Measurements from ENCODE around the gene KNTC1.
A peak's percentile ranks its signal among the peaks of the same experiment; 100 is the strongest.
"Not testable (repeated sequence)": the region's sequence is repeated elsewhere in the genome, so short reads cannot be mapped to it uniquely, and the experiment has no call there.

Gene KNTC1

DNA sequence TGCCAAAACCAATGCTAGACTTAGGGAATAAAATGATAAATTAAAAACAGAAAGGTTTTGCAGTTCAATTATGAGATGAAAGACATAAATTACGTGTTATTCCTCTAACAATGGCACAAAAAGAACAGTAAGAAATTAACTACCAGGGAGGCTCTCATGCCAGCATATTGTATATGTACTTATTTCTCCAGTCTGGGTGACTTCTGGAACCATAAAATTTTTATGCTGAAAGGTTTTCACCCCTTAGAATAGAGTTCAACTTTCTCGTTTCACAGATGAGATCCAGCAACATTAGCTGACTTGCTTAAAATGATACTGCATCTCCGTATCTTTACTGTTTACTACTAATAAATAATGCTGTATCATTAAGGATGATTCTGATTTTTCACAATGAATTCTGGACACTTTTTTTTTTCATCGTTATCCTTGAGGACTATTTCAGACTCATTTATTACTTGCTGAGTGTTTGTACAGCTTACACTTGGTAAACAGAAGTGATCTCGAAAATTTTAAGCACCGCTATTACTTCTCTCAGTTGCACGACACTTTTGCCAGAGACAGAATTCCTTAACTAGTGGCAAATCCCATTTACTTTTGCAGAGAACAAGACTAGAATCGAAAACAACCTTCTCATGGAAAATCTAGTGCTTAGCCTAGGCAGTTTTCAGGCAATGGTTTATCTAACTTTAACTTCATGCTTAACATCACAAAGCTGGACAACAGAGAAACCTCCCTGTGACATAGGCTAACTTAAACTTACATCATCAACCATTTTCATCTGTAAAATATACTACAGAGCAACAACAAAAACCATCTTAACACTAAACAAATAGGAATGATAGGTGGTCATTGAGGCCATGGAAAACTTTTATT, 3.0 kb upstream of the KNTC1 start:
- peaks cover 10% of the 10 kb centered on the region for H3K36me3 Mint-ChIP-seq
- peaks cover 35% of the 10 kb centered on the region for H3K4me1 Mint-ChIP-seq
- no peak overlapping the region for H3K27ac Mint-ChIP-seq
- ATAC-seq, result no peak
- H3K4me3 Mint-ChIP-seq, result no peak overlapping the region
- DNase-seq (ENCODE audit: low spot score in 2 of 2), result no peak
- no peaks in the 10 kb centered on the region for H3K9me3 Mint-ChIP-seq

DNA sequence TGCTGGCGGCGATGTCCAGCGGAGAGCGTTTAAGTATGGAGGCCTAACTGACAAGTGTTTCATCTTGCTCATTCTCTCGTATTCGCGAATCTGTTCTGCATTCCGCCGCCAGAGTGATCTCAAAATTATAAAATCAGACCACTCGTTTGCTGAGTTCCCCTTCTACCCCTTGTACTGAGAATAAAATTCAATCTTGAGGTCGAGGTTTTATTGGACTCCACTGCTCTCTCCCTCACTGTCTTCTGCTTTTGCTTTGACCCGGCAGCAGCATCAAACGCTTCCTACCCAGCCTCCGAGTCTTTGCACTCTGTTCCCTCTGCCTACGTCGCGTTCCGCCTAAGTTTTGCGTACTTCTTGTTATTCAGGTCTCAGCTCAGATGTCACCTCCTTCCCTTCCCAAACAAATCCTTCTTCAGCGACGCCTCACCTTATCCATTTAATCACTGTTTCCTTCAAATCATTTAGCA, 462 bp downstream of the KNTC1 start:
- no peak for DNase-seq (ENCODE audit: low spot score in 2 of 2)
- Mint-ChIP-seq H3K27ac (no peak overlapping the region), H3K4me1 (peaks cover 16% of the 10 kb centered on the region), H3K9me3 (no peaks in the 10 kb centered on the region), H3K4me3 (no peak overlapping the region), H3K36me3 (peaks cover 44% of the 10 kb centered on the region)
- no peak for ATAC-seq

DNA sequence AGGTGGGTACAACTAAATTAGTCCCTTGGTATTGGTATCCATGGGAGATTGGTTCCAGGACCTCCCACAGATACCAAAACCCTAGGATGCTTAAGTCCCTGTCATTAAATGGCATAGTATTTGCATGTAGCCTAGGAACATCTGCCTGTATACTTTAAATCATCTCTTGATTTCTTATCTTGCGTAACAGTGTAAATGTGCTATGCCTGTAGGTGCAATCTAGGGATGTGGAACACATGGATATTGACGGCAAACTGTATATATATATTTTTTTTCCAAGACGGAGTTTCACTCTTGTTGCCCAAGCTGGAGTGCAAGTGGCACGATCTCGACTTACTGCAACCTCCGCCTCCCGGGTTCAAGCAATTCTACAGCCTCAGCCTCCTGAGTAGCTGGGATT, 1.5 kb downstream of the KNTC1 start:
- H3K36me3 Mint-ChIP-seq, result peaks cover 55% of the 10 kb centered on the region
- no peak overlapping the region for H3K4me3 Mint-ChIP-seq
- no peaks in the 10 kb centered on the region for H3K9me3 Mint-ChIP-seq
- peaks cover 9% of the 10 kb centered on the region for H3K4me1 Mint-ChIP-seq
- ATAC-seq (no peak), DNase-seq (ENCODE audit: low spot score in 2 of 2) (no peak)
- H3K27ac Mint-ChIP-seq, result no peak overlapping the region

DNA sequence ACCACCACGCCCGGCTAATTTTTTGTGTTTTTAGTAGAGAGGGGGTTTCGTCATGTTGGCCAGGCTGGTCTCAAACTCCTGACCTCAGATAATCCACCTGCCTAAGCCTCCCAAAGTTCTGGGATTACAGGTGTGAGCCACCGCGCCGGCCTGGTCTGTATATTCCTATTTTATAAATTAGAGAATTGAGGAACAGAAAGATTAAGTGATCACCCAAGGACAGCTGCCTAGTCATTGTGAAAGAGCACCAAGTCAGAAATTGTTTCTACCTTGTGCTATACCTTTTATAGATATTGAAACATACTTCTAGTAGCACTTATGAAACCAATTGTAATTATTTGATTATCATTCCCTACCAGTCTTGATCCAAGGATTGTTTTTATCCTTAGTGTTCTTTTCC, 1.9 kb downstream of the KNTC1 start:
- H3K4me3 Mint-ChIP-seq, result no peak overlapping the region
- no peak for DNase-seq (ENCODE audit: low spot score in 2 of 2)
- H3K27ac Mint-ChIP-seq, result no peak overlapping the region
- ATAC-seq, result no peak
- H3K9me3 Mint-ChIP-seq, result no peaks in the 10 kb centered on the region
- peaks cover 5% of the 10 kb centered on the region for H3K4me1 Mint-ChIP-seq
- peaks cover 59% of the 10 kb centered on the region for H3K36me3 Mint-ChIP-seq

DNA sequence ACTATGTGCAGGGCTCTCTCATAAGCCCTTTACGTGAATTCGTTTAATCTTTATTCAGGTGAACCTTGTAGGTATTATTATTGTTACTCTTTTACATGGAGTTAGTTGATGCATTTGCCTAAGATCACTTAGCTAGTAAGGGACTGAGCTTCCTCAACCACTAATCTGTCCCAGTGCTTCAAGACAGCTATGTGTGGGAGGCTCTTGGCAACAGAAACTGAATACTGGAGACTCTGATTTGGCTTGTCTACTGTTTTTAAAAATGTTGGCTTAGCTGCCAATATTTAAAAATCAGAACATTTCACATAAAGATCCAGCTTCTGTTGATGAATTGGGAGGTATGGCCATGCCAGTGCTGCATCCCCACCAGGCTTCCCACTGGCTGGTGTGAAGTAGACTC, 6.8 kb downstream of the KNTC1 start:
- Mint-ChIP-seq H3K27ac (no peak overlapping the region), H3K4me1 (no peaks in the 10 kb centered on the region), H3K4me3 (no peak overlapping the region), H3K36me3 (peaks cover 100% of the 10 kb centered on the region), H3K9me3 (no peaks in the 10 kb centered on the region)
- no peak for DNase-seq (ENCODE audit: low spot score in 2 of 2)
- ATAC-seq, result no peak

DNA sequence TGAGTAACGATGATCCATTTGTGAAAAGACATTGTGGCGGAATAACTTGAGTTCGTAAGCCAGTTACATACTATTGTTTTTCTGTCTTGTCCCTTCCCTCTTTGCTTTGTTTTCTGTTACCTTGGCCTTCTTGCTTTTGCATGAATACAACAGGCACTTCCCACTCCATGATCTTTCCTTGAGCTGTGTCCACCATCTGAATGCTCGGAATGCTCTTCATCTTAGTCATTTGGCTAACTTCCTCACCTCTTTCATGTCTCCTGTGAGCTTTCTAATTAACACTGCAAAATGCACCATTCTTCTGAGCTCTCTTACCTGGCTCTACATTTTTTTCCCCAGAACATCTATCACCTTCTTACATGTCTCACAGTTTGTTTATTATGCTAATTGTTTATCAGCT, 10.0 kb downstream of the KNTC1 start:
- H3K9me3 Mint-ChIP-seq, result no peaks in the 10 kb centered on the region
- ATAC-seq, result no peak
- no peak overlapping the region for H3K27ac Mint-ChIP-seq
- peaks cover 100% of the 10 kb centered on the region for H3K36me3 Mint-ChIP-seq
- H3K4me3 Mint-ChIP-seq, result no peak overlapping the region
- DNase-seq (ENCODE audit: low spot score in 2 of 2), result no peak
- no peaks in the 10 kb centered on the region for H3K4me1 Mint-ChIP-seq

DNA sequence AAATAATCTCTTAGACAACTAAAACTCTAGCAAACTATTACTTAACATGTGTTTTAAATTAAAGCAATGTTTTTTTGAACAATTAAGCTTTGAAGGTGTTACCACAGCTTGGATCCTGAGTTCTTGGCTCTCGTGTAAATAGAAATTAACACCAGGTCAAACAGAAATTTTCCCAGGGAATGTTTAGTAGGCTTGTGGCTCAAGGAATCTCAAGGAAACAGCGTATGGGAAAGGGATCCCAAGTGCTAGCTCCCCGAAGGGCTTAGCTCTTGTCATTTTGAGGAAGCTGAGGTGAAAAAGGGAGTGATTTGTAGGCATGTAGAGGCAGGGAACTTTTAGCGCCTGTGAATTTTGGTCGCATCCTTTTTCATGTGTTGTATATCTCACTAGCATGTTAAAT, 11.4 kb downstream of the KNTC1 start:
- Mint-ChIP-seq H3K36me3 (peaks cover 100% of the 10 kb centered on the region), H3K27ac (no peak overlapping the region), H3K9me3 (no peaks in the 10 kb centered on the region), H3K4me1 (no peaks in the 10 kb centered on the region), H3K4me3 (no peak overlapping the region)
- no peak for ATAC-seq
- DNase-seq (ENCODE audit: low spot score in 2 of 2), result no peak

DNA sequence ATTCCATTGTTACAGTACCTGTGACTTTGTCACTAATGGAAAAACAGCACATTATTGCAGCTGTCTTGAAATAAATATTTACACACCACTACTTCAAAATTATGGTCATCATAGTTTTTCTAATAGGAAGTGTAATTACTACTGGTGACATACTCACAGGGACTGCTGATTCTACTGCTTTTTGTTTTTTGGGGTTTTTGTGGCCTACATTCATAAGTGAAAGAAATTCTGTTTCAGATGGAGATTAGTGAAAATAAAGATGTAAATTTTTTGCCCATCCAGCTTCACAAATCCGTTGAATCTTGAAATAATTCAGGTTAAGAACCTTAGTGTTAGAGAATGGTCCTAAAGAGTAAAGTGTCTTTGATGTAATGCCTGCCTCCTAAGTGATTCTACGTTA, 17.5 kb downstream of the KNTC1 start:
- ATAC-seq (no peak), DNase-seq (ENCODE audit: low spot score in 2 of 2) (no peak)
- no peak overlapping the region for H3K27ac Mint-ChIP-seq
- H3K9me3 Mint-ChIP-seq, result no peaks in the 10 kb centered on the region
- H3K4me3 Mint-ChIP-seq, result no peak overlapping the region
- peaks cover 100% of the 10 kb centered on the region for H3K36me3 Mint-ChIP-seq
- H3K4me1 Mint-ChIP-seq, result no peaks in the 10 kb centered on the region

DNA sequence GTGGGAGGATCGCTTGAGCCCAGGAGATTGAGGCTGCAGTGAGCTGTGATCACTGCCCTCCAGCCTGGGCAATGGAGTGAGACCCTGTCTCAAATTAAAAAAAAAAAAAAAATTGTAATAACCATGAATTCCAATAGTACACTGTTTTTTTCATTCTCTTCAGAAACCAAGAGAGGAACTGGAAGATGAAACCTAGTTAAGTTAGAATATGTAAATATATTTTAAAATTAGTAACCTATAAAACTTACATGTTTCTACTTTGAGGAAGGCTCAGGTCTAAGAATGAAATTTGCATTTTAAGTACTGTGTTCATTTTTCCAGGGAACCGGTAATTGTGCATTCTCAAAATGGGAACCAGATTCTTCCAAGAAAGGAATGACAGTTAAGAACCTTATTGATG, 18.8 kb downstream of the KNTC1 start:
- DNase-seq (ENCODE audit: low spot score in 2 of 2), result no peak
- H3K9me3 Mint-ChIP-seq, result no peaks in the 10 kb centered on the region
- no peak overlapping the region for H3K4me3 Mint-ChIP-seq
- ATAC-seq, result no peak
- H3K4me1 Mint-ChIP-seq, result no peaks in the 10 kb centered on the region
- peaks cover 100% of the 10 kb centered on the region for H3K36me3 Mint-ChIP-seq
- H3K27ac Mint-ChIP-seq, result no peak overlapping the region

DNA sequence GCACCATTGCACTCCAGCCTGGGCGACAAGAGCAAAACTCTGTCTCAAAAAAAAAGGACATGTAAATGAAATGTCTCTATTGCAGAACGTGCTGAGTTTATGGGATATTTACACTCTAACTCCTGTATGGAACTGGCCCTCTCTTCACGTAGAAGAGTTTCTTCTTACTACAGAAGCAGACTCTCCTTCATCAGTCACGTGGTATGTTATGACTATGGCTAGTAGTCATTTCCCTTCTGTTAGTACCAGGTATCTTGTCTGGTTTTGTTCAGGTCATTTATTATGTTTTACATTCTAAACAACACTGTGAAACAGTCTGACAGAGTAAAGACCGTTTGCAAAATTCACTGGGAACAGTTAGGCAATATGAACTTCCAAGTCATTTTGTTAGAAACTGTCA, 20.3 kb downstream of the KNTC1 start:
- no peak for ATAC-seq
- no peak for DNase-seq (ENCODE audit: low spot score in 2 of 2)
- Mint-ChIP-seq H3K9me3 (no peaks in the 10 kb centered on the region), H3K4me1 (no peaks in the 10 kb centered on the region), H3K36me3 (peaks cover 100% of the 10 kb centered on the region), H3K4me3 (no peak overlapping the region), H3K27ac (no peak overlapping the region)

DNA sequence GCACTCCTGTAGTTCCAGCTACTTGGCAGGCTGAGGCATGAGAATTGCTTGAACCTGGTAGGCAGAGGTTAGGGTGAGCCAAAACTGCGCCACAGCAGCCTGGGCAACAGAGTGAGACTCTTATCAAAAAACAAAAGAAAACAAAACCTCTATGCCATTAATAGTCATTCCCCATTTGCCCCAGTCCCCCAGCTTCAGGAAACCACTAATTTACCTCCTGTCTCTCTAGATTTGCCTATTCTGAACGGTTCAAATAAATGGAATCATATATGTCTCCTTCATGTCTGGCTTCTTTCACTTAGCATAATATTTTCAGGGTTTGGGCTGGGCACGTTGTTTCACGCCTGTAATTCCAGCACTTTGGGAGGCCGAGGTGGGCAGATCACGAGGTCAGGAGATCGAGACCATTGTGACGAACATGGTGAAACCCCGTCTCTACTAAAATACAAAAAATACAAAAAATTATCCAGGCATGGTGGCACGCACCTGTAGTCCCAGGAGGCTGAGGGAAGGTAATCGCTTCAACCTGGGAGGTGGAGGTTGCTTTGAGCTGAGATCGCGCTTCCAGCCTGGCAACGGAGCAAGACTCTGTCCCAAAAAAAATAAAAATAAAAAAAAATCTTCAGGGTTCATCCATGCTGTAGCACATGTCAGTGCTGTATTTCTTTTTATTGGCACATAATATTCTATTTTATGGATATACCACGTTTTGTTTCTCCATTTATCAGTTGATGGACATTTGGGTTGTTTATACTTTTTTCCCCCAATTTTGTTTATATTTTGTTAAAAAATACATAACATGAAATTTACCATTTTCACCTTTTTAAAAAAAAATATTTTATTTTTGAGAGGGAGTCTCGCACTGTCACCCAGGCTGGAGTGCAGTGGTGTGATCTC, 31.9 kb downstream of the KNTC1 start:
- H3K4me3 Mint-ChIP-seq, result no peak overlapping the region
- ATAC-seq (no peak), DNase-seq (ENCODE audit: low spot score in 2 of 2) (no peak)
- H3K36me3 Mint-ChIP-seq, result peaks cover 97% of the 10 kb centered on the region
- no peaks in the 10 kb centered on the region for H3K4me1 Mint-ChIP-seq
- H3K9me3 Mint-ChIP-seq, result no peaks in the 10 kb centered on the region
- H3K27ac Mint-ChIP-seq, result no peak overlapping the region

DNA sequence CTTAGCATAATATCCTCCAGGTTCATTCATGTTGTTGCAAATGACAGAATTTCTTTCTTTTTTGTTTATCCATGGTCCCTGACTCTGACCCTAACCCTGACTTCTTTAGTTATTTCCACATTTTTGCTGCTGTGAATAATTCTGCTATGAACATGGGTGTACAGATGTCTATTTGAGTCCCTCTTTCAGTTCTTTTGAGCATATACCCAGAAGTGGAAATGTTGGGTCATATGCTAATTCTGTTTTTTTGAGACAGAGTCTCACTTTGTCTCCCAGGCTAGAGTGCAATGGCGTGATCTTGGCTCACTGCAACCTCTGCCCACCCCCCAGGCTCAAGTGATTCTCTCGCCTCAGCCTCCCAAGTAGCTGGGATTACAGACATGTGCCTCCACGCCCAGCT, 33.1 kb downstream of the KNTC1 start:
- no peak overlapping the region for H3K27ac Mint-ChIP-seq
- no peak for DNase-seq (ENCODE audit: low spot score in 2 of 2)
- ATAC-seq, result no peak
- no peak overlapping the region for H3K4me3 Mint-ChIP-seq
- H3K9me3 Mint-ChIP-seq, result no peaks in the 10 kb centered on the region
- H3K36me3 Mint-ChIP-seq, result peaks cover 99% of the 10 kb centered on the region
- H3K4me1 Mint-ChIP-seq, result no peaks in the 10 kb centered on the region

DNA sequence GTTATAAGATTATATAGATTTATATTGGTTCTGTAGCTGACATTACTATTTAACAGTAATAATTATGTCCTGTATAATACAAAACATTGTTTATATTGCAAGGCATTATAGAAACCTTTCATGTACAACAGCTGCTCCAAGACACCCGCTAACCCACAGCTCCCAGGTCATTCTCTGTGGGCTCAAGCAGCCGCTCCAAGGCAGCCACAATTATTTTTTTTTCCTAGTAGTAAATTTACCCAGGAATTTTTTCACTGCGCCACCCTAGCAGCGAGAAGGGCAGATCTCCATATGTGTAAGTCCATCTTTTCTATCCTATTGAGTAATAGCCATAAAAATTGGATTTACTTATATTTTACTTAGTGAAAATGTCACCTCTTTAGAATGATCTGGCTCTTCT, 36.3 kb downstream of the KNTC1 start:
- Mint-ChIP-seq H3K4me1 (no peaks in the 10 kb centered on the region), H3K9me3 (no peaks in the 10 kb centered on the region), H3K4me3 (no peak overlapping the region), H3K27ac (no peak overlapping the region), H3K36me3 (peaks cover 99% of the 10 kb centered on the region)
- peak in 1 of 2 donors; percentile 26 for DNase-seq (ENCODE audit: low spot score in 2 of 2)
- no peak for ATAC-seq

DNA sequence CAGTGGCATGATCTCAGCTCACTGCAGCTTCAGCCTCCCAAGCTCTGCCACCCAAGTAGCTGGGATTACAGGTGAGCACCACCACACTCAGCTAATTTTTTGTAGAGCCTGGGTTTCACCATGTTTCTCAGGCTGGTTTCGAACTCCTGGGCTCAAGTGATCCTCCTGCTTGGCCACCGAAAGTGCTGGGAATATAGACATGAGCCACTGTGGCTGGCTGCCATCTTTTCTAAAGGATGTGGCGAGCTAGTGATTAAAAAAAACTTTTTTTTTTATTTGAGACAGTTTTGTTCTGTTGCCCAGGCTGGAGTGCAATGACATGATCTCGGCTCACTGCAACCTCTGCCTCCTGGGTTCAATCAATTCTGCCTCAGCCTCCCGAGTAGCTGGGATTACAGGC, 39.8 kb downstream of the KNTC1 start:
- H3K4me3 Mint-ChIP-seq; H3K9me3 Mint-ChIP-seq; H3K4me1 Mint-ChIP-seq; DNase-seq (ENCODE audit: low spot score in 2 of 2); ATAC-seq; H3K27ac Mint-ChIP-seq: not testable (repeated sequence)
- H3K36me3 Mint-ChIP-seq, result peaks cover 100% of the 10 kb centered on the region

DNA sequence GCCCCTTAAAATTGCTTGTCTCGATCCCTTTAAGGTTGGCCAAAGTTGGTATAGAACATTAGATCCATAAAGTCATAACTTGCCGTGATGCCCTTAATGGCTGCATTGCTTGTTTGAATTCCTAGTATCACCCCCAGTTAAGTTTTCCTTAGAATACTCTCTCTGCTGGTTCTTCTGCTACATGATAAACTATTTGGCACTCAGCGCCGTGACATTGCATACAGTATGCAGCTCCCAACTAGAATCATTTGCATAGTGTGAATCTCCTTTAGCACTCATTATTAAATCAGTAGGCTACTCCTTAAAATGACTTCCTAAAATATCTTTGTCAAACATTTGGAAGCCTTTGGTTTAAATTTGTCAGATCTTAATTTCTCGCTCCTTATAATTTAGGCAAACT, 42.2 kb downstream of the KNTC1 start:
- no peak for ATAC-seq

DNA sequence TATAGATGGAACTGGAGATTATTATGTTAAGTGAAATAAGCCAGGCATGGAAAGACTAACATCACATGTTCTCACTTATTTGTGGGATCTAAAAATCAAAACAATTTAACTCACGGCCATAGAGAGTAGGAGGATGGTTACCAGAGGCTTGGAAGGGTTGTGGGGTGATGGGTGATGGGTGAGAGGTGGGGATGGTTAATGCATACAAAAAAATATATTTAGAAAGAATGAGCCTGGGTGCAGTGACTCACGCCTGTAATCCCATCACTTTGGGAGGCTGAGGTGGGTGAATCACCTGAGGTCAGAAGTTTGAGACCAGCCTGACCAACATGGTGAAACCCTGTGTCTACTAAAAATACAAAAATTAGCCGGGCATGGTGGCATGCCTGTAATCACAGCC, 43.0 kb downstream of the KNTC1 start:
- not testable (repeated sequence) for H3K4me3 Mint-ChIP-seq, ATAC-seq, H3K9me3 Mint-ChIP-seq, H3K4me1 Mint-ChIP-seq, H3K27ac Mint-ChIP-seq
- peak in 1 of 2 donors; percentile 22 for DNase-seq (ENCODE audit: low spot score in 2 of 2)
- peaks cover 100% of the 10 kb centered on the region for H3K36me3 Mint-ChIP-seq

More for the DNA sequence above, 42.2 kb downstream of the KNTC1 start:
- no peak overlapping the region for H3K27ac Mint-ChIP-seq
- H3K4me1 Mint-ChIP-seq, result peaks cover 5% of the 10 kb centered on the region
- no peaks in the 10 kb centered on the region for H3K9me3 Mint-ChIP-seq
- H3K4me3 Mint-ChIP-seq, result no peak overlapping the region
- DNase-seq (ENCODE audit: low spot score in 2 of 2), result no peak
- peaks cover 100% of the 10 kb centered on the region for H3K36me3 Mint-ChIP-seq

All from stimulated activated effector memory CD8-positive, alpha-beta T cell treated with anti-CD3 and anti-CD28 coated beads, Interleukin-12 subunit alpha, Interleukin-12 subunit beta, amount 100 ng/mL, for 72 hours (primary cell).